GM23338 (cell line): ENCODE results near the gene PDCD10. TPM values are rescaled to one million over a fixed set of nuclear protein-coding genes. Genes with fewer than 3 reads are reported as not detected.

ENCODE experiments used
- ATAC-seq: fragments of 200-7000 bp; cut with Tn5 transposase; 3 replicates; pipeline ENCODE4 v1.9.1; 2020
- DNase-seq: peaks from one replicate; pipeline ENCODE4 v3.0.0-alpha.2; 2015; ENCODE audit warnings: low spot score
- H2AFZ ChIP-seq: fragments of 200-600 bp; sonication (generic); 2 replicates; pipeline ENCODE4 v1.8.0; 2016; ENCODE audit warnings: antibody characterized with exemption, mild to moderate bottlenecking, moderate library complexity
- H3F3A ChIP-seq: fragments of 200-600 bp; sonication (generic); replicated peaks from 2 replicates; pipeline ENCODE4 v1.8.0; 2017; ENCODE audit warnings: antibody characterized with exemption, mixed run types, low read depth
- H3K27ac ChIP-seq: fragments of 200-600 bp; sonication (generic); 2 replicates; pipeline ENCODE4 v1.6.1; 2016; ENCODE audit warnings: low read depth
- H3K27me3 ChIP-seq: fragments of 200-600 bp; sonication (generic); 2 replicates; pipeline ENCODE4 v1.8.0; 2016; ENCODE audit warnings: mild to moderate bottlenecking, mixed run types, moderate library complexity; ENCODE audit not compliant: insufficient read depth
- H3K36me3 ChIP-seq: fragments of 200-600 bp; sonication (generic); 2 replicates; pipeline ENCODE4 v1.8.0; 2016; ENCODE audit warnings: mild to moderate bottlenecking; ENCODE audit not compliant: insufficient read depth
- H3K4me1 ChIP-seq: fragments of 200-600 bp; sonication (generic); 2 replicates; pipeline ENCODE4 v1.8.0; 2016; ENCODE audit warnings: mild to moderate bottlenecking, moderate library complexity; ENCODE audit not compliant: insufficient read depth
- H3K4me2 ChIP-seq: fragments of 200-600 bp; sonication (generic); 2 replicates; pipeline ENCODE4 v1.7.1; 2017; ENCODE audit warnings: mixed run types
- H3K4me3 ChIP-seq: fragments of 200-600 bp; sonication (generic); 2 replicates; pipeline ENCODE4 v1.6.1; 2016; ENCODE audit warnings: mixed run types
- H3K79me2 ChIP-seq: fragments of 200-600 bp; sonication (generic); replicated peaks from 2 replicates; pipeline ENCODE4 v1.8.0; 2017; ENCODE audit warnings: mild to moderate bottlenecking; ENCODE audit not compliant: insufficient read depth
- H3K9me2 ChIP-seq: fragments of 200-600 bp; sonication (generic); 2 replicates; pipeline ENCODE4 v1.8.0; 2017; ENCODE audit not compliant: insufficient read depth
- H4K20me1 ChIP-seq: fragments of 200-600 bp; sonication (generic); replicated peaks from 2 replicates; pipeline ENCODE4 v1.8.0; 2017; ENCODE audit warnings: mild to moderate bottlenecking; ENCODE audit not compliant: insufficient read depth
- H3K27ac Mint-ChIP-seq: 2 replicates; pipeline ENCODE4 v1.8.0; 2020; ENCODE audit warnings: inconsistent platforms, mild to moderate bottlenecking, moderate library complexity, mixed read lengths
- H3K27me3 Mint-ChIP-seq: 3 replicates; pipeline ENCODE4 v1.8.0; 2022; ENCODE audit warnings: low read depth, mild to moderate bottlenecking, moderate library complexity, mixed read lengths, inconsistent platforms; ENCODE audit not compliant: insufficient read depth, poor library complexity
- H3K36me3 Mint-ChIP-seq: 3 replicates; pipeline ENCODE4 v1.8.0; 2021; ENCODE audit warnings: low read depth, mild to moderate bottlenecking, inconsistent platforms, moderate library complexity, mixed read lengths
- H3K4me1 Mint-ChIP-seq: 3 replicates; pipeline ENCODE4 v1.8.0; 2020; ENCODE audit warnings: mild to moderate bottlenecking, inconsistent platforms, mixed read lengths
- H3K4me3 Mint-ChIP-seq: 3 replicates; pipeline ENCODE4 v1.8.0; 2021; ENCODE audit warnings: moderate library complexity, mild to moderate bottlenecking, inconsistent platforms, mixed read lengths
- H3K9me3 Mint-ChIP-seq: 3 replicates; pipeline ENCODE4 v1.8.0; 2020; ENCODE audit warnings: moderate library complexity, mild to moderate bottlenecking, inconsistent platforms, mixed read lengths
- EZH2 ChIP-seq: fragments of 200-600 bp; sonication (generic); IDR thresholded peaks from one replicate; pipeline ENCODE4 v1.8.0; 2017; ENCODE audit warnings: antibody characterized with exemption, mild to moderate bottlenecking, low read depth; ENCODE audit not compliant: unreplicated experiment
- EZH2phosphoT487 ChIP-seq: fragments of 200-600 bp; sonication (generic); IDR thresholded peaks from one replicate; pipeline ENCODE4 v1.8.1; 2018; ENCODE audit warnings: antibody characterized with exemption; ENCODE audit not compliant: unreplicated experiment
- JUNB ChIP-seq: IDR thresholded peaks from one replicate; pipeline ENCODE4 v1.6.1; 2016; ENCODE audit warnings: antibody characterized with exemption; ENCODE audit not compliant: unreplicated experiment
- NANOG ChIP-seq: IDR thresholded peaks from 2 replicates; pipeline ENCODE4 v1.6.1; 2016; ENCODE audit warnings: antibody characterized with exemption, borderline replicate concordance
- POLR2AphosphoS5 ChIP-seq: IDR thresholded peaks from 2 replicates; pipeline ENCODE4 v1.6.1; 2016; ENCODE audit warnings: antibody characterized with exemption, low read depth
- STAT1 ChIP-seq: IDR thresholded peaks from one replicate; pipeline ENCODE4 v1.6.1; 2016; ENCODE audit warnings: antibody characterized with exemption; ENCODE audit not compliant: unreplicated experiment
- ZNF114 ChIP-seq: fragments of 250-450 bp; sonication (Bioruptor Pico); IDR thresholded peaks from 2 replicates; pipeline ENCODE4 v1.5.0; 2020; ENCODE audit warnings: mild to moderate bottlenecking, moderate library complexity
- ZNF331 ChIP-seq: fragments of 250-450 bp; sonication (Bioruptor Pico); IDR thresholded peaks from 2 replicates; pipeline ENCODE4 v1.5.0; 2020; ENCODE audit warnings: low read depth, mild to moderate bottlenecking, moderate library complexity
- polyA plus RNA-seq: library from polyadenylated mRNA; unstranded; fragments of >200 nt; fragmentation: Nextera tagmentation; extraction: Ambion mirVana; gene quantifications from 2 replicates; pipeline ENCODE4 v1.2.1, GENCODE V29; 2016
- total RNA-seq: library from RNA; depleted of rRNA; stranded (reverse); fragments of >200 nt; shearing (Covaris generic); gene quantifications from 2 replicates; pipeline ENCODE4 v1.2.3, GENCODE V29; 2014
- TF ChIP-seq, protein P1 (sequence below): IDR thresholded peaks from one replicate; pipeline ENCODE4 v1.6.1; 2018; ENCODE audit warnings: antibody characterized with exemption; ENCODE audit not compliant: unreplicated experiment
- TF ChIP-seq, protein P2 (sequence below), 2 experiments: fragments of 200-600 bp in 1 of 2; sonication (generic) in 1 of 2; conservative IDR thresholded peaks; 2 replicates each; pipeline versions ENCODE4 v1.5.1 to v1.6.1; 2016 to 2017; ENCODE audit warnings: antibody characterized with exemption in 2 of 2, low read depth in 2 of 2, mild to moderate bottlenecking in 2 of 2, moderate library complexity in 1 of 2
- TF ChIP-seq, protein P3 (sequence below): IDR thresholded peaks from 2 replicates; pipeline ENCODE4 v1.6.1; 2016; ENCODE audit warnings: antibody characterized with exemption

Gene PDCD10
- total and polyA plus RNA-seq, 2 experiments from 2014 or later: 95.2 to 125 TPM

DNA sequence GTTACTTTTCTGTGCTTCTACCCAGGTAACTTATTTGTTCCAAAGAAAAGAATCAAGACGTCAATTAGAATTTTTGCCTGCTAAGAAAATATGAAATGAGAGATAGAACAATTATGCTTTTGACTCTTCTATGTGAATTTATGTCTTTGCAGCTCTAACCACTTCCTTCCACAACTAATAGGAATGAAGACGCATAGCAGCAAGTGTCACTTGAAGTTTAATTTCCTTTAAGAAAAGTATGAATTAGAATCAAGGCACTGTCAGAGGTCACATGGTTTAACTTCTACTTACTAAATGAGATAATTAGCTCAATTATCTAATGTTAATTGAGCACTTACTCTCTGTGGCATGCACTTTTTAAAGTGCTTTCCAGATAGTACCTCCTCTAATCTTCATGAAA lies 84.2 kb downstream of the PDCD10 start:
- no peak for DNase-seq
- ATAC-seq: no peak
- H3K4me3 ChIP-seq: no peak overlapping the region
- no peaks in the 10 kb centered on the region; the same call in none of the 2 replicates for H3K9me2 ChIP-seq
- peaks cover 9% of the 10 kb centered on the region for H3F3A ChIP-seq
- Mint-ChIP-seq H3K27me3 (peaks cover 2% of the 10 kb centered on the region), H3K27ac (no peak overlapping the region), H3K9me3 (peaks cover 2% of the 10 kb centered on the region; the same call in 2 of the 3 replicates), H3K4me1 (peaks cover 27% of the 10 kb centered on the region), H3K36me3 (peaks cover 3% of the 10 kb centered on the region; the same call in 2 of the 3 replicates), H3K4me3 (no peak overlapping the region)
- H3K4me1 ChIP-seq: peaks cover 26% of the 10 kb centered on the region
- no peaks in the 10 kb centered on the region for H3K36me3 ChIP-seq
- H3K27ac ChIP-seq: no peak overlapping the region
- H2AFZ ChIP-seq: no peak overlapping the region
- no peaks in the 10 kb centered on the region for H3K27me3 ChIP-seq
- TF ChIP-seq JUNB (no peak), EZH2phosphoT487 (no peak), ZNF331 (CRISPR knock-in tag) (no peak), ZNF114 (no peak), POLR2AphosphoS5 (no peak), NANOG (no peak), STAT1 (no peak), EZH2 (no peak)
- TF ChIP-seq, protein P1, sequence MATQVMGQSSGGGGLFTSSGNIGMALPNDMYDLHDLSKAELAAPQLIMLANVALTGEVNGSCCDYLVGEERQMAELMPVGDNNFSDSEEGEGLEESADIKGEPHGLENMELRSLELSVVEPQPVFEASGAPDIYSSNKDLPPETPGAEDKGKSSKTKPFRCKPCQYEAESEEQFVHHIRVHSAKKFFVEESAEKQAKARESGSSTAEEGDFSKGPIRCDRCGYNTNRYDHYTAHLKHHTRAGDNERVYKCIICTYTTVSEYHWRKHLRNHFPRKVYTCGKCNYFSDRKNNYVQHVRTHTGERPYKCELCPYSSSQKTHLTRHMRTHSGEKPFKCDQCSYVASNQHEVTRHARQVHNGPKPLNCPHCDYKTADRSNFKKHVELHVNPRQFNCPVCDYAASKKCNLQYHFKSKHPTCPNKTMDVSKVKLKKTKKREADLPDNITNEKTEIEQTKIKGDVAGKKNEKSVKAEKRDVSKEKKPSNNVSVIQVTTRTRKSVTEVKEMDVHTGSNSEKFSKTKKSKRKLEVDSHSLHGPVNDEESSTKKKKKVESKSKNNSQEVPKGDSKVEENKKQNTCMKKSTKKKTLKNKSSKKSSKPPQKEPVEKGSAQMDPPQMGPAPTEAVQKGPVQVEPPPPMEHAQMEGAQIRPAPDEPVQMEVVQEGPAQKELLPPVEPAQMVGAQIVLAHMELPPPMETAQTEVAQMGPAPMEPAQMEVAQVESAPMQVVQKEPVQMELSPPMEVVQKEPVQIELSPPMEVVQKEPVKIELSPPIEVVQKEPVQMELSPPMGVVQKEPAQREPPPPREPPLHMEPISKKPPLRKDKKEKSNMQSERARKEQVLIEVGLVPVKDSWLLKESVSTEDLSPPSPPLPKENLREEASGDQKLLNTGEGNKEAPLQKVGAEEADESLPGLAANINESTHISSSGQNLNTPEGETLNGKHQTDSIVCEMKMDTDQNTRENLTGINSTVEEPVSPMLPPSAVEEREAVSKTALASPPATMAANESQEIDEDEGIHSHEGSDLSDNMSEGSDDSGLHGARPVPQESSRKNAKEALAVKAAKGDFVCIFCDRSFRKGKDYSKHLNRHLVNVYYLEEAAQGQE: no peak
- TF ChIP-seq, protein P2, sequence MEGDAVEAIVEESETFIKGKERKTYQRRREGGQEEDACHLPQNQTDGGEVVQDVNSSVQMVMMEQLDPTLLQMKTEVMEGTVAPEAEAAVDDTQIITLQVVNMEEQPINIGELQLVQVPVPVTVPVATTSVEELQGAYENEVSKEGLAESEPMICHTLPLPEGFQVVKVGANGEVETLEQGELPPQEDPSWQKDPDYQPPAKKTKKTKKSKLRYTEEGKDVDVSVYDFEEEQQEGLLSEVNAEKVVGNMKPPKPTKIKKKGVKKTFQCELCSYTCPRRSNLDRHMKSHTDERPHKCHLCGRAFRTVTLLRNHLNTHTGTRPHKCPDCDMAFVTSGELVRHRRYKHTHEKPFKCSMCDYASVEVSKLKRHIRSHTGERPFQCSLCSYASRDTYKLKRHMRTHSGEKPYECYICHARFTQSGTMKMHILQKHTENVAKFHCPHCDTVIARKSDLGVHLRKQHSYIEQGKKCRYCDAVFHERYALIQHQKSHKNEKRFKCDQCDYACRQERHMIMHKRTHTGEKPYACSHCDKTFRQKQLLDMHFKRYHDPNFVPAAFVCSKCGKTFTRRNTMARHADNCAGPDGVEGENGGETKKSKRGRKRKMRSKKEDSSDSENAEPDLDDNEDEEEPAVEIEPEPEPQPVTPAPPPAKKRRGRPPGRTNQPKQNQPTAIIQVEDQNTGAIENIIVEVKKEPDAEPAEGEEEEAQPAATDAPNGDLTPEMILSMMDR (conservative IDR thresholded peaks at IDR 0.05; ENCODE audit: low read depth in 2 of 2): no peak
- TF ChIP-seq, protein P3, sequence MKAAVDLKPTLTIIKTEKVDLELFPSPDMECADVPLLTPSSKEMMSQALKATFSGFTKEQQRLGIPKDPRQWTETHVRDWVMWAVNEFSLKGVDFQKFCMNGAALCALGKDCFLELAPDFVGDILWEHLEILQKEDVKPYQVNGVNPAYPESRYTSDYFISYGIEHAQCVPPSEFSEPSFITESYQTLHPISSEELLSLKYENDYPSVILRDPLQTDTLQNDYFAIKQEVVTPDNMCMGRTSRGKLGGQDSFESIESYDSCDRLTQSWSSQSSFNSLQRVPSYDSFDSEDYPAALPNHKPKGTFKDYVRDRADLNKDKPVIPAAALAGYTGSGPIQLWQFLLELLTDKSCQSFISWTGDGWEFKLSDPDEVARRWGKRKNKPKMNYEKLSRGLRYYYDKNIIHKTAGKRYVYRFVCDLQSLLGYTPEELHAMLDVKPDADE: no peak
- H4K20me1 ChIP-seq: no peaks in the 10 kb centered on the region
- H3K79me2 ChIP-seq: no peaks in the 10 kb centered on the region
- H3K4me2 ChIP-seq: no peak overlapping the region
